LNCAP (cell line): ENCODE measurements around the gene CHST3.

Experiments
- TF ChIP-seq, protein P1 (sequence below): fragments of 450-650 bp; IDR thresholded peaks from 2 replicates; pipeline ENCODE4 v1.5.1; 2017; ENCODE audit warnings: mild to moderate bottlenecking

Gene CHST3

DNA sequence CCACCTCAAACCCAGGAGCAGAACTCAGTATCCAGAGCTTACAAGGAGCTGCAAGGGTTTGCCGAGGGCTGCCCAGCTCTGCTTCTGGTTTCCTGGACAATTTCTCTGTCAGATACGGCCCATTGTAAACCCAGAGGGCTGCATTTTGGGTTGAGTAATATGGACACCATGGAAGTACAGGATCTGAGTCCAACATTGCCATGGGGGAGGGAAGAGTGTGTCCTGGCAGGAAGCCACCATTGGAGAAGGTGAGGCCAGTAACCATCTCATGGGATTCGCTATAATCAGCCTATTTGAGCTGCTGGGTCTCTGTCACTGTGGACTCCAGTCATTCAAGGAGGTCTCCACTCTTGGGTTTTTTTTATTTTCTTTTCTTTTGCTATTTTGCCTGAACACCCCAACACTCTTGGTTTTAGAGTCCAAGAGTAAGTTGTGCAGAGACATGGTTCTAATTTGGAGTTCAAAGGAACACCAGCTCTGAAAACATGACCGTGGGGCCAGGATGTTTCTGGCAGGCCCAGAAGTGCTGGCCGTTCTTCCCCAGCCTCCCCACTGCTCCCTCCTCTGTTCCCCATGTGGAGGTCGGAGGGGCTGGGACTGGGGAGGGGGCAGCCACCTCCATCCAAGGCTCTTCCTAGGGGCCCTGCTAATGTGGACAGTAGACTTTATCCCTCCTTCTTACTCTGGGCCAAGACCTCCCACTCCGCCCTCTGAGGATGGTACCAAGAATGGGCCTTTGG, 46.2 kb downstream of the CHST3 start:
- TF ChIP-seq, protein P1, sequence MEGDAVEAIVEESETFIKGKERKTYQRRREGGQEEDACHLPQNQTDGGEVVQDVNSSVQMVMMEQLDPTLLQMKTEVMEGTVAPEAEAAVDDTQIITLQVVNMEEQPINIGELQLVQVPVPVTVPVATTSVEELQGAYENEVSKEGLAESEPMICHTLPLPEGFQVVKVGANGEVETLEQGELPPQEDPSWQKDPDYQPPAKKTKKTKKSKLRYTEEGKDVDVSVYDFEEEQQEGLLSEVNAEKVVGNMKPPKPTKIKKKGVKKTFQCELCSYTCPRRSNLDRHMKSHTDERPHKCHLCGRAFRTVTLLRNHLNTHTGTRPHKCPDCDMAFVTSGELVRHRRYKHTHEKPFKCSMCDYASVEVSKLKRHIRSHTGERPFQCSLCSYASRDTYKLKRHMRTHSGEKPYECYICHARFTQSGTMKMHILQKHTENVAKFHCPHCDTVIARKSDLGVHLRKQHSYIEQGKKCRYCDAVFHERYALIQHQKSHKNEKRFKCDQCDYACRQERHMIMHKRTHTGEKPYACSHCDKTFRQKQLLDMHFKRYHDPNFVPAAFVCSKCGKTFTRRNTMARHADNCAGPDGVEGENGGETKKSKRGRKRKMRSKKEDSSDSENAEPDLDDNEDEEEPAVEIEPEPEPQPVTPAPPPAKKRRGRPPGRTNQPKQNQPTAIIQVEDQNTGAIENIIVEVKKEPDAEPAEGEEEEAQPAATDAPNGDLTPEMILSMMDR: no peak

DNA sequence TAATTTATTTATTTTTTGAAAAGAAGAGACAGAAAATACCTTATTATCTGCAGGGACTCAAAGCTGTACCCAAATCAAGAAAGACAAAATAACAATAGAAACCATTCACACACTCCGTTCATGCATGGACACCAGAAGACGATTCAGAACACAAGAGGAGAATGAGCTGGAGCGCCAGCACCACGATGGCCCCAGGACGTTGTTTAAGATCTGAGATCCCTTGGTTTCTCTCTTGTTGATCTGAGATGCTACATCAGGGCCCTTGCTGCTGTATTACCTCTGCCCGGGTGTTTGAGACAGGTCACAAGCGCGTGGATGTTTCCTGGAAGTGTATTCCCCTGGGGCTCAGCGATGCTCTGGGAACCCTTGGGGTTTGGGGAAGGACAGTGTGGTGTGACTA, 46.8 kb downstream of the CHST3 start:
- TF ChIP-seq, protein P1: no peak

DNA sequence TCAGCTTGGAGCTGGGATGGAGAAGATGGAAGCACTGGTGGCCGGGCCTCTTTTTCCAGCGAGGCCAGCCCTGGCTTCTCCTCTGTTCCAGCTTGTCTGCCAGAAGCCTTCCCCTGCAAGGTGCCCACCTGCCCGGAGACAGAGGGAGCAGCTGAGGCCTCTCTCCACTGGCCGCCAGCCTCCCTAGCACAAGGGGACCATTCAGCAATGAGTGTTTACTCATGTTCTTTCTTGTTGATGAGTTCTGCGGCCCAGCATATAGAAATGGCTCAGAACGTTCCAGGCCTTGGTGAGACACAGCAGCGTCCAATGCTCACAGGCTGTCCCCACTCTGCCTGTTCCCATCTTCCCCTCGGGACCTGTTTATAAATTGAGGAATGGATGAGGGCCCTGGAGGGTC, 47.3 kb downstream of the CHST3 start:
- TF ChIP-seq, protein P1: no peak

DNA sequence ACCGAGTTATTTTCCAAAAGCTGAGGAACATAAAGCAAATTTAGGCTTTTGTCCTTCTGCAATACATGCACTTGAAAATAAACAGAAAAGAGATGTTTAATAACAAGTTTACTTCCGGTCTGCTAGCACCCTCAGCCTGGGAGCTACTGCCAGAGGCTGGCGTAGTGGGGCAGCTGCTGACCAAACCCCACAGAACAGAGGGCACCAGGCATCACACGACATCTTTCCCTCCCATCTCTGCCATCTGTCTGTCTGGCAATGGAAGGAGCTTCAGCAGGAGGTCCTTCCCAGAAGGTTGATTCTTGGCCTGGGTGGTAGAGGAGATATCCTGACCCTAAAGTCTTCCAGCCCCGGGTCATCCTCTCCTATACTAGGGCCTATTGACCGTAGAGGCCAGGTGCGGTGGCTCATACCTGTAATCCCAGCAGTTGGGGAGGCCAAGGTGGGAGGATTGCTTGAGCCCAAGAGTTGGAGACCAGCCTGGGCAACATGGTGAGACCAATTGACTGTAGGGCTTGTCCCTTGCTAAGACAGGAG, 47.8 kb downstream of the CHST3 start:
- TF ChIP-seq, protein P1: no peak

DNA sequence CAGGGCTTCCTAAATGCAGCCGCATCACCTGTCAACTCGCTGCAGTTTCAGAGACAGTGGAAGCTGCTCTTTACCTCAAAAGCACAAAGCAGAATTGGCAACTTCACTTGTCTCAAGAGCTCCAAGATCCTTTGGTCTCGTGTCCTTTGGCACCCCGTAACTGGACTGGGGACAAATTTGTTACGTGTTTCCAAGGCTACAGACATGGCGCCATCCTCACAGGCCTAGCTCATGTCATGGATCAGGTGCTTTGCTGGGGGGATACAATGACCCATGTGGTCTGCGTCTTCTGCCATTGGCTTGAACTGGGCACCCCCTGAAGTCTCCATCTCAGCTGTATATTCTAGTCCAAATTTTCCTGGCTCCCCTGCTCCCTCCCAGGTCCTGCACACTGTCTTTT, 48.6 kb downstream of the CHST3 start:
- TF ChIP-seq, protein P1: no peak

DNA sequence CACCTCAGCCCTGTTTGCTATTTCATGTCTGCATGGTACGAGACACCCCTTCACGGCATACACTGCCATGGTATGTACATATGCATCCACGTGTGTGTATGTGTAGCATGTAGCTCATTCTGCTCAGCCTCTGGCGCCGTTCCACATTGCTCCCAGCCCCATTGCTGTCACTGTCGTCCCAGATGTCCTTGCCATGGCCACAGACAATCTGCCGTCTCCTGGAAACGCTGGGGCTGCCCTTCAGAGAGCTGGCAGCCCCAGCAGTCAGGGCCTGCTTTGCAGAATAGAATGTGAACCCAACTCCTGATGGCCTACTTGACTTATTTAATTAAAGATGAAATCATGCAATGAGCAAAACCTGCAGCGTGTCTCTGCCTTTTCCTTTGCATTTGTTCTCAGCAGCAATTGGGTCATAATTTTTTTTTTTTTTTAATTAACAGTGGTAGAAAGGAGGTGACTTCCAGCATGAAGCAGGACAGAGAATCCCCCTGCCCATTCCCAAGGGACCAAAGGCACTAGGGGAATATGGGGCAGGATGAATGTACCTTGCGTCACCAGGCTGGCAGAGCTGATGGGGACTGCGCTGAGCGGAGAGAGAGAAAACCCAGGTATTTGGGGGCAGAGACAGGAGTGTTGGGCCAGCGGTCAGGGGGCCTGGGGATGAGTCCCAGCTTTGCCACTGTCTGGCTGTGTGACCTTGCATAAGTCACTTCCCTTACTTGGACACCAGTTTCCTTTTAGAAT, 49.2 kb downstream of the CHST3 start:
- TF ChIP-seq, protein P1: no peak

DNA sequence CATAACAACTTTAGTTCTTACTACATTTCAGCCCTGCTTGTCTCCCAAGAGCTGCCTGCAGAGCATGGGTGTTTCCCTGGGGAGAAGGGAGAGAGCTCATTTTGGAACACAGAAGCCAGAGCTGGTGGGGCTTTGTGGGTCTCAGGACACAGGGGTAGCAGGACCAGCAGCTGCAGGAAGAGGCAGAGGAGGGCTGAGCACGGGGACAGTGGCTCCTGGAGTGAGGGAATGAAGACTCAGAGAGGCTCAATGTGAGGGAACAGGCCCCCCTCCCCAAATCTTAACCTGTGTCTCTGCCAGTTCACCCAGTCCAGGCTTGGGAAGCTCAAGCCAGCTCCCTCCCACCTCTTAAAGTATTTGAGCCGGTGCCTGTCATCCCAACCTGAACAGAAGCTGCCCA, 50.0 kb downstream of the CHST3 start:
- TF ChIP-seq, protein P1: no peak
